Panc1 (cell line): ENCODE measurements around the gene CALM1.

Experiments used
- POLR2AphosphoS5 ChIP-seq: IDR thresholded peaks from 2 replicates; pipeline ENCODE4 v1.6.1; 2012; ENCODE audit warnings: mild to moderate bottlenecking, low read depth, low read length, moderate library complexity
- REST ChIP-seq, 2 experiments: IDR thresholded peaks; 2 replicates each; pipeline ENCODE4 v1.6.1; 2011 to 2012; ENCODE audit warnings: low read depth in 2 of 2, control low read depth in 1 of 2, low read length in 1 of 2, mild to moderate bottlenecking in 1 of 2, moderate library complexity in 1 of 2; ENCODE audit not compliant: insufficient read depth in 1 of 2
- SIN3A ChIP-seq: IDR thresholded peaks from 2 replicates; pipeline ENCODE4 v1.6.1; 2012; ENCODE audit warnings: low read depth, mild to moderate bottlenecking, low read length, moderate library complexity, borderline replicate concordance; ENCODE audit not compliant: insufficient read depth
- TF ChIP-seq, protein P1 (sequence below): fragments of 450-650 bp; IDR thresholded peaks from 2 replicates; pipeline ENCODE4 v1.5.1; 2017; ENCODE audit warnings: mild to moderate bottlenecking

DNA sequence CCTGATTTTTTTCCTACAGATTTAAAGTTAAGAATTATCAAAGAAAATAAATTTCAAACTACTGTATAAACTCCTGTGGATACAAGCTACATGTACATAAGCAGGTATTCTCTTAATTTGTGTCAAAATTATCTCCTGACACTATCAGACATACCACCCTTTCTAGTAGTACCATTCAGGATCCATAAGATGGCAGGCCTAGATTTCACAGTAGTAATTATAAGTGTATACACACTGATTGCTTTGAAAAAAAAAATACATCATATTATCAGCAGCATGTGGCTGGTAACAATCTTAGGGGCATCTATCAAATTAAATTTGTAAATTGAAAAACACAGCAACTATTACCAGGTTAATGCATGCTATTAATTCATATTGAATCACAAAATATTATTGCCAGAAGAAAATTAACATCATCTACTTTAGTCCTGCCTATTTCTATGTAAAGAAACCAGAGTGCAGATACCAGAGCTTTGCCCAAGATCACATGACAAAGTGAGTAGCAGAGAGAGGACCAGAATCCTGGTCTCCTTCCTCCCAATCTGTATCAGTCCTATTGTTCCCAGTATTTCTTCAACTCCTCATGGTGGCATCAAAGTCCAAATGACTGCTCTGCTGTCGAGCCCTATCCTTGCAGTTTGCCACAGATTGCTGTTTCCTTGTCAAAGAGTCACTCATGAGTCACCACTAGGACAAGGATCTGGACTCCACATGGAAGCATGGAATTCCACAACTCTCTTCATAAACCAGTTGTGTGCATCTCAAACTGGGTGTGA is 27.7 kb upstream of the CALM1 start:
- TF ChIP-seq, protein P1, sequence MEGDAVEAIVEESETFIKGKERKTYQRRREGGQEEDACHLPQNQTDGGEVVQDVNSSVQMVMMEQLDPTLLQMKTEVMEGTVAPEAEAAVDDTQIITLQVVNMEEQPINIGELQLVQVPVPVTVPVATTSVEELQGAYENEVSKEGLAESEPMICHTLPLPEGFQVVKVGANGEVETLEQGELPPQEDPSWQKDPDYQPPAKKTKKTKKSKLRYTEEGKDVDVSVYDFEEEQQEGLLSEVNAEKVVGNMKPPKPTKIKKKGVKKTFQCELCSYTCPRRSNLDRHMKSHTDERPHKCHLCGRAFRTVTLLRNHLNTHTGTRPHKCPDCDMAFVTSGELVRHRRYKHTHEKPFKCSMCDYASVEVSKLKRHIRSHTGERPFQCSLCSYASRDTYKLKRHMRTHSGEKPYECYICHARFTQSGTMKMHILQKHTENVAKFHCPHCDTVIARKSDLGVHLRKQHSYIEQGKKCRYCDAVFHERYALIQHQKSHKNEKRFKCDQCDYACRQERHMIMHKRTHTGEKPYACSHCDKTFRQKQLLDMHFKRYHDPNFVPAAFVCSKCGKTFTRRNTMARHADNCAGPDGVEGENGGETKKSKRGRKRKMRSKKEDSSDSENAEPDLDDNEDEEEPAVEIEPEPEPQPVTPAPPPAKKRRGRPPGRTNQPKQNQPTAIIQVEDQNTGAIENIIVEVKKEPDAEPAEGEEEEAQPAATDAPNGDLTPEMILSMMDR: no peak; the same call in 1 of the 2 replicates
- TF ChIP-seq SIN3A: no peak
- no peak for TF ChIP-seq POLR2AphosphoS5
- TF ChIP-seq REST (IDR thresholded peaks at IDR 0.05; ENCODE audit: insufficient read depth in 1 of 2, low read depth in 2 of 2, low read length in 1 of 2): no peak
